HG02981 (cell line): ENCODE data around the gene WBP11.
"Not testable (repeated sequence)": the region's sequence is repeated elsewhere in the genome, so short reads cannot be mapped to it uniquely, and the experiment has no call there.

Source experiments
- ATAC-seq: cut with Tn5 transposase; IDR thresholded peaks from one replicate; pipeline ENCODE4 v1.9.1; 2021; ENCODE audit warnings: mild to moderate bottlenecking, moderate library complexity; ENCODE audit not compliant: unreplicated experiment

Gene WBP11

GRCh38 chr12:14774074-14774905 lies 29.0 kb downstream of the WBP11 start:
- ATAC-seq: peak; percentile 53

GRCh38 chr12:14773685-14774073 lies 29.6 kb downstream of the WBP11 start:
- ATAC-seq: peak; percentile 2

DNA sequence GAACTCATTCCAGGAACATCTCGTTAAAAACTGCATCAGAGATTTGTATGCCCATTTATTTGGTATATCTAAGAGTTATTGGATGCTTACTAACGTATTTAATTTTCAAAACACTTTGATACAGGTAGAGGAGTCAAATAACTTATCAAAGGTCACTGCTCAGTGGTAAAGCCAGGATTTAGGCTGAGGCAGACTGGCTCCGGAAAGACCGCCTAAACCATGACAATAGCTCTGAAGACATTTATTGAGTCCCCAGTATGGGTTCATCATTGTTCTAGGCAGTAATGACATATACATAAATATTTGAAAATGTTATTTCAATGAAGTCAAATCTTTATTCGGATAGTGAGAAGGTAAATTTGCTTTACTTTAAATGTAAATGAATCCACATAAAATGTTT lies 30.3 kb downstream of the WBP11 start:
- no peak for ATAC-seq

- no peak for ATAC-seq
These were observed 31.6 kb downstream of the WBP11 start for GRCh38 chr12:14771651-14772137.

GRCh38 chr12:14770496-14771461 lies 32.5 kb downstream of the WBP11 start:
- peak; percentile 30 for ATAC-seq

DNA sequence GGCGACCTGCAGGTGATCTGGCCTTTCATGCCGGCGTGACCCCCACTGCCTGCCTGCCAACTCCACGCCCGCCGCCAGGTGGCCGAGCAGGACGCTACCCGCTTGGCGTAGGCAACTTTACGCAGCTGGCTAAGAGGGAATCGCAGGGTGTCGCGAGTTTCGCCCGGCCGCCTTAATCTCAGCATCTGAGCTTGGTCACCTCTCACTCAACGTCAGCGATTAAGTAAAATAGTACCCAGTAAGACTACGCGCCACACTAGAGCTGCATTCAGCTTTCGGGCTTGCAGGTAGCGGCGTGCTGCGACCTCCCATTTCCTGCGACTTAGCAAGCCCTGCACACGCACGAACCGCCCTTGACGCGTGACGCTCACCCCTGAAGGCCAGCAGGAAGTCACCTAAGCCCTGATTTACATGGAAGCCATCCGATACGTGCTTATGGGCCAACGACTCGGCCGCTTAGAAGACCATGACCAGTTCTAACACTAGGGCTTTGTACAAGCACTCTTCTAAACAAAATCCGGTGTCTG lies 33.2 kb downstream of the WBP11 start:
- ATAC-seq: peak; percentile 37

- no peak for ATAC-seq
These were observed 33.8 kb downstream of the WBP11 start for GRCh38 chr12:14769466-14769968.

GRCh38 chr12:14768823-14769405 lies 34.4 kb downstream of the WBP11 start:
- no peak for ATAC-seq

GRCh38 chr12:14767617-14768016 lies 35.7 kb downstream of the WBP11 start:
- ATAC-seq: no peak

DNA sequence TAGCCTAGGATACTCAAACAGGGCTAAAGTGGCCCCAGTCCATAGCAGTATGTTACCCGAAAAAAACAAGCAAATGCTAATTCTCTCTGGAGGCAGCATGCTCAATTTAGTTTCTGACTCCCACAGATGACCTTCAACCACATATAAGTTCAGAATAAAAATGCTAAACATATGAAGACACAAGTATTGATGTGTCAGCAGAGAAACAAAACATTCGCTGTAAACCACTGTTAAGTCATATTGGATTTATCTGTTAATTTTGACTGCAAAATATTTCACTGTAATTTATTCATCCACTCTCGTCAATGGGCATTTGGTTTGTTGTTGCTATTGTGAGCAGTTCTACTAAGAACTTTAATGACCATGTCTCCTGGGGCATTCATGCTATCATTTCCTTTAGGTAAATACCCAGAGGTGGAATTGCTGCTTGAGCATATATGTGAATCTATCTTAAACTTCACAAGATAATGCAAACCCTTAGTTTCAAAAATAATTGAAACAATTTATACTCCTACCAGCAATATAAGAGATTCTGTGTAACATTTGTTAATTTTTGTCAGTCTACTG lies 36.5 kb downstream of the WBP11 start:
- no peak for ATAC-seq

GRCh38 chr12:14766020-14766419 lies 37.3 kb downstream of the WBP11 start:
- ATAC-seq: not testable (repeated sequence)

DNA sequence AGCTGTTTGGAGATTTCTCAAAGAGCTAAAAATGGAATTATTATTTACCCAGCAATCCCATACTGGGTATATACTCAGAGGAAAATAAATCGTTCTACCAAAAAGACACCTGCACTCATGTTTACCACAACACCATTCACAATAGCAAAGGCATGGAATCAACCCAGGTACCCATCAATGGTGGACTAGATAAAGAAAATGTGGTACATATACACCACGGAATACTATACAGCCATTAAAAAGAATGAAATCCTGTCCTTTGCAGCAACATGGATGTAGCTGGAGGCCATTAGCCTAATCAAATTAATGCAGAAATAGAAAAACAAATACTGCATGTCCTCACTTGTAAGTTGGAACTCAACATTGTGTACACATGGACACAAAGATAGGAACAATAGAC lies 37.9 kb downstream of the WBP11 start:
- ATAC-seq: no peak

DNA sequence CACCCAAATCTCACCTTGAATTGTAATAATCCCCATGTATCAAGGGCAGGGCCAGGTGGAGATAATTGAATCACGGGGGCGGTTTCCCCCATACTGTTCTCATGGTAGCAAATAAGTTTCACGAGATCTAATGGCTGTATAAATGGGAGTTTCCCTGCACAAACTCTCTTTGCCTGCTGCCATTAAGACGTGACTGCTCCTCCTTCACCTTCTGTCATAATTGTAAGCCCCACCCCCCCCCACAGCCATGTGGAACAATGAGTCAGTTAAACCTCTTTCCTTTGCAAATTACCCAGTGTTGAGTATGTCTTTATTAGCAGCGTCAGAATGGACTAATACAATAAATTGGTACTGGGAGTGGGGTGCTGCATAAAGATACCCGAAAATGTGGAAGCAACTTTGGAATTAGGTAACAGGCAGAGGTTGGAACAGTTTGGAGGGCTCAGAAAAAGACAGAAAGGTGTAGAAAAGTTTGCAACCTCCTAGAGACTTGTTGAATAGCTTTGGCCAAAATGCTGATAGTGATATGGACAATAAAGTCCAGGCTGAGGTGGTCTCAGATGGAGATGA lies 43.5 kb downstream of the WBP11 start:
- not testable (repeated sequence) for ATAC-seq

DNA sequence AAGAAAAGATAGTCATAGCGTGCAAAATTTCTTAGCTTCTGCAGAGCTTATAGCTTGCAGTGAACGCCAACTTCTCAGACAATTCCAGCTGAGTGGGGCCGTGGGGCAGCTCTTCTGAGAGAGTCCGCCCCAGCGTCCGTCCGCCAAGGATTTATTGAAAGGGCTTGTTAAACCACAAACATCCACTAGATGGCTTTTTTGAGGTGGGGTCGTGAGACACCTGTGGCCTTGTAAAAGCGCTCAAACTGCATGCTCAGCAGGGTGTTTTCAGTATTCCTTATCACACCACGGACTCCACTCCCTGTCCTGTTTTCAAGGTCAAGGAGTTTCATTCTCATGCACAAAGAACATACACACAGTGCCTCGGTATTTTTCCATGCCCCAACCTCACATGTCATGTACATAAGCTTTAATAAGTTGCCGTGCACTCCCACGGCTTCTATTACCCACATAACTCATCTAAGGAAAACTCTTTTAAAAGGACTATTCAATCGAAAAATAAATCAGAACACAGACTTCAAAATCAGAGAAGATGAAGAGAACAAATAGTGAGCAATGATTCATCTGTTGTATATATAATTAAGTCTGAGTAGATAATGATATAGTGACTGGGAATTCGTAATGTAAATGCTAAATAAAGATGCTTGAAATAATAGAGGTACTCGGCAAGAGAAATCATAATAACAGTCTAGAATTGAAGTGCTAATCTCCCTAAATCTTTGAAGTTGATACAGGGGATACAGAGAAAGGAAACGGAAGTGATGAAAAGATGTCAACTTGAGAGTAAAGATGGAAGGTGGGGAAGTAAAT lies 46.7 kb downstream of the WBP11 start:
- no peak for ATAC-seq

GRCh38 chr12:14751986-14752385 lies 51.3 kb downstream of the WBP11 start:
- ATAC-seq: no peak

GRCh38 chr12:14743061-14743460 lies 60.2 kb downstream of the WBP11 start:
- no peak for ATAC-seq

- no peak for ATAC-seq
These were observed 61.3 kb downstream of the WBP11 start for GRCh38 chr12:14741942-14742341.

GRCh38 chr12:14741153-14741552 lies 62.1 kb downstream of the WBP11 start:
- no peak for ATAC-seq

DNA sequence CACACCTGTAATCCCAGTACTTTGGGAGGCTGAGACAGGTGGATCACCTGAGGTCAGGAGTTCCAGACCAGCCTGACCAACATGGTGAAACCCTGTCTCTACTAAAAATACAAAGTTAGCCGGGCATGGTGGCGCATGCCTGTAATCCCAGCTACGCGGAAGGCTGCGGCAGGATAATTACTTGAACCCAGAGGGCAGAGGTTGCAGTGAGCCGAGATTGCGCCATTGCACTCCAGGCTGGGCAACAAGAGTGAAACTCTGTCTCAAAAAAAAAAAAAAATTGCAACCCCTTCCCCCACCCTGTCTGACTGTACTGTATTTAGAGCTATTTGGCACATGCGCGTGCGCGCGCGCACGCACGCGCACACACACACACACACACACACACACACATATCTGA lies 66.8 kb downstream of the WBP11 start:
- ATAC-seq: not testable (repeated sequence)
